Caco-2 (cell line): ENCODE data around the gene CFAP92. TPM values are rescaled to one million over a fixed set of nuclear protein-coding genes. Genes with fewer than 3 reads are reported as not detected.

Source experiments
- BruUV-seq: library from RNA; stranded (reverse); fragments of 400-500 nt; replicated peaks from 2 replicates; lab custom pipeline; 2021; lab: Mats Ljungman, UMichigan
- CTCF ChIA-PET: fragments of 300-600 bp; sonication (Branson Sonifier 250); formaldehyde crosslinking; loops from one replicate; lab custom pipeline; 2022; ENCODE audit warnings: antibody characterized with exemption; lab: Charles Lee
- POLR2A ChIA-PET: fragments of 300-600 bp; sonication (Branson Sonifier 250); formaldehyde crosslinking; loops from one replicate; lab custom pipeline; 2022; ENCODE audit warnings: antibody characterized with exemption; lab: Charles Lee
- DNase-seq, 2 experiments: peaks; one replicate each; pipeline versions ENCODE4 v3.0.0 to v3.0.0-alpha.2; 2020 to 2022
- H3K27me3 ChIP-seq: replicated peaks from 2 replicates; pipeline ENCODE4 v1.6.0; 2011; ENCODE audit warnings: low read length; ENCODE audit not compliant: control insufficient read depth, insufficient read depth
- H3K36me3 ChIP-seq: 2 replicates; pipeline ENCODE4 v1.5.1; 2011; ENCODE audit warnings: low read length; ENCODE audit not compliant: control insufficient read depth, insufficient read depth
- H3K4me1 ChIP-seq: fragments of 250-450 bp; sonication (Bioruptor Pico); 2 replicates; pipeline ENCODE4 v1.5.1; 2020; ENCODE audit warnings: mild to moderate bottlenecking
- H3K4me3 ChIP-seq: 2 replicates; pipeline ENCODE4 v1.5.1; 2011; ENCODE audit warnings: low read depth, mild to moderate bottlenecking, control low read depth, low read length
- H3K9me3 ChIP-seq: fragments of 250-450 bp; sonication (Bioruptor Pico); 2 replicates; pipeline ENCODE4 v1.5.1; 2020; ENCODE audit warnings: mild to moderate bottlenecking, moderate library complexity
- H3K27ac Mint-ChIP-seq: one replicate; pipeline ENCODE4 v1.8.0; 2022; ENCODE audit warnings: mixed read lengths; ENCODE audit not compliant: unreplicated experiment
- H3K27me3 Mint-ChIP-seq: one replicate; pipeline ENCODE4 v1.8.0; 2022; ENCODE audit warnings: mixed read lengths; ENCODE audit not compliant: insufficient read depth, unreplicated experiment
- H3K36me3 Mint-ChIP-seq: one replicate; pipeline ENCODE4 v1.8.0; 2022; ENCODE audit warnings: mild to moderate bottlenecking, mixed read lengths; ENCODE audit not compliant: insufficient read depth, unreplicated experiment
- H3K4me1 Mint-ChIP-seq: one replicate; pipeline ENCODE4 v1.8.0; 2022; ENCODE audit warnings: low read depth, mixed read lengths; ENCODE audit not compliant: unreplicated experiment
- H3K4me3 Mint-ChIP-seq: one replicate; pipeline ENCODE4 v1.8.0; 2022; ENCODE audit warnings: mild to moderate bottlenecking, moderate library complexity, mixed read lengths; ENCODE audit not compliant: unreplicated experiment
- H3K9me3 Mint-ChIP-seq: one replicate; pipeline ENCODE4 v1.8.0; 2022; ENCODE audit warnings: mixed read lengths; ENCODE audit not compliant: unreplicated experiment
- intact Hi-C: fragments of 100-400 bp; cut with micrococcal nuclease; formaldehyde crosslinking; loops from one replicate; pipeline ENCODE4 v1.10.0; 2022; ENCODE audit not compliant: unreplicated experiment
- total RNA-seq: library from RNA; stranded (reverse); gene quantifications from 2 replicates; pipeline ENCODE4 v1.2.3, GENCODE V29; 2022
- TF ChIP-seq, protein P1 (sequence below), 2 experiments: fragments of 200-600 bp in 1 of 2; IDR thresholded peaks; 1 replicate in 1 of 2; 2 replicates in 1 of 2; pipeline versions ENCODE4 v1.5.1 to v1.8.0; 2011 to 2022; ENCODE audit warnings: antibody characterized with exemption in 1 of 2, control low read depth in 1 of 2, inconsistent platforms in 1 of 2, low read depth in 1 of 2, low read length in 1 of 2, mild to moderate bottlenecking in 1 of 2, moderate library complexity in 1 of 2; ENCODE audit not compliant: insufficient read depth in 1 of 2, severe bottlenecking in 1 of 2, unreplicated experiment in 1 of 2

The CFAP92 gene
- total RNA-seq, 1 experiment from 2014 or later = 5.9 TPM

DNA sequence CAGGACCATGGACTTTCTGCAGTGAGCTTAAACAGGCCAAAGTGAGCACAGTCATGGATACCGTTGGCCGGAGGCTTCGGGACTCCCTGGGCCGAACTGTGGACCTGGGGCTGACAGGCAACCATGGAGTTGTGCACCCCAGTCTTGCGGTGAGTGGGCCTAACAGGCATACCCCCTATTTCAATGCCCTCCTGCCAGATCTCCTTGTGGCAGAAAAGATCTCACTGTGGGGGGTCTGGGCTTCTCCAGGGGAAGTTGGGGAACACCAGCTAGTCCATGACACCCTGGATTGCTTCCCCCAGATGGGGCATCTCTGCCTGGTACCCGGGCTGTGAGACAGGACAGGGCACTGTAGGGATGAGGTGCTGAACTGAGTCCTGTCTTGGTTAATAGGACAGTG, 84.9 kb downstream of the CFAP92 start:
- H3K9me3 Mint-ChIP-seq = no peaks in the 10 kb centered on the region
- no peaks in the 10 kb centered on the region for H3K4me1 Mint-ChIP-seq
- H3K36me3 Mint-ChIP-seq = peaks cover 61% of the 10 kb centered on the region
- Histone ChIP-seq H3K4me3 (no peak overlapping the region), H3K27me3 (no peaks in the 10 kb centered on the region), H3K9me3 (no peaks in the 10 kb centered on the region), H3K36me3 (peaks cover 2% of the 10 kb centered on the region), H3K4me1 (no peaks in the 10 kb centered on the region)
- CTCF ChIA-PET = no interaction called here
- H3K27ac Mint-ChIP-seq = no peak overlapping the region
- TF ChIP-seq, protein P1, sequence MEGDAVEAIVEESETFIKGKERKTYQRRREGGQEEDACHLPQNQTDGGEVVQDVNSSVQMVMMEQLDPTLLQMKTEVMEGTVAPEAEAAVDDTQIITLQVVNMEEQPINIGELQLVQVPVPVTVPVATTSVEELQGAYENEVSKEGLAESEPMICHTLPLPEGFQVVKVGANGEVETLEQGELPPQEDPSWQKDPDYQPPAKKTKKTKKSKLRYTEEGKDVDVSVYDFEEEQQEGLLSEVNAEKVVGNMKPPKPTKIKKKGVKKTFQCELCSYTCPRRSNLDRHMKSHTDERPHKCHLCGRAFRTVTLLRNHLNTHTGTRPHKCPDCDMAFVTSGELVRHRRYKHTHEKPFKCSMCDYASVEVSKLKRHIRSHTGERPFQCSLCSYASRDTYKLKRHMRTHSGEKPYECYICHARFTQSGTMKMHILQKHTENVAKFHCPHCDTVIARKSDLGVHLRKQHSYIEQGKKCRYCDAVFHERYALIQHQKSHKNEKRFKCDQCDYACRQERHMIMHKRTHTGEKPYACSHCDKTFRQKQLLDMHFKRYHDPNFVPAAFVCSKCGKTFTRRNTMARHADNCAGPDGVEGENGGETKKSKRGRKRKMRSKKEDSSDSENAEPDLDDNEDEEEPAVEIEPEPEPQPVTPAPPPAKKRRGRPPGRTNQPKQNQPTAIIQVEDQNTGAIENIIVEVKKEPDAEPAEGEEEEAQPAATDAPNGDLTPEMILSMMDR (IDR thresholded peaks at IDR 0.05; ENCODE audit: insufficient read depth in 1 of 2, low read depth in 1 of 2, low read length in 1 of 2, severe bottlenecking in 1 of 2, unreplicated experiment in 1 of 2) = no peak
- POLR2A ChIA-PET = no interaction called here
- no peak for DNase-seq
- BruUV-seq = no TSS peak
- no peak overlapping the region for H3K4me3 Mint-ChIP-seq
- no peaks in the 10 kb centered on the region for H3K27me3 Mint-ChIP-seq
- intact Hi-C loops = no loop called here

DNA sequence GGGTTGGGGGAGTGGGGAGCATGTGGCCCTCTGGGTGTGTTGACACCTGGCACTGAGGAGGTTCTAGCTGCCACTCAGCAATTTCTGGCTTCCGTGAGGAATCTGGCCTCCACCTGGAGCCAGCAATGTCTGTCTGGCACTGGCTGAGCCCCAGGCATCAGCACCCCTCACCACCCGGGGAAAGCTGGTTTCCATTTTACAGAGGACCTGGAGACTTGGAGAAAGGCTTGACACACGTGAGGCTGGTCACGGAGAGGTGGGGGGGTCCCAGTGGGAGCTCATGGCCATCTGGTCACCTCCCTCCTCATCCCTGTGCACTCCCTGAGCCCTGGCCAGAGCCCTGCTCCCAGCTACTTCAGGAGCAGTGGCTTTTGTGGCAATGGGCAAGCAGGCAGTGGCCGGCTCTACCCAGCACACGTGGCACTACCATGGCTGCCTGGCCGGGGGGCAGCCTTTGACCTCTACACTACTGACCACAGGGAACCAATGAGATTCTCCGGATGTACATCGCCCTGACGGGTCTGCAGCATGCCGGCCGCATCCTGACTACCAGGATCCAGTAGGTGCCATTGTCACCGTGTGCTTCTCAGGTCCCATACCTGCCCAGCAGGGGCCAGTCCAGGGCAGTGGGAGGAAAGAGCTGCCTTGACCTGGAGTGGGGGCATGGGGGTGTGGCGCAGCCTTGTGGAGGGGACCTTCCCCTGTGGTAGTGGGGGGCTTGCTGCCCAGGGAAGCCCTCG, 86.0 kb downstream of the CFAP92 start:
- BruUV-seq = no TSS peak
- intact Hi-C loops = no loop called here
- no peak for DNase-seq
- no peaks in the 10 kb centered on the region for H3K4me1 ChIP-seq
- CTCF ChIA-PET = no interaction called here
- Mint-ChIP-seq H3K4me1 (no peaks in the 10 kb centered on the region), H3K4me3 (no peak overlapping the region), H3K27me3 (no peaks in the 10 kb centered on the region), H3K36me3 (peaks cover 58% of the 10 kb centered on the region), H3K9me3 (no peaks in the 10 kb centered on the region), H3K27ac (no peak overlapping the region)
- TF ChIP-seq, protein P1 (IDR thresholded peaks at IDR 0.05; ENCODE audit: insufficient read depth in 1 of 2, low read depth in 1 of 2, low read length in 1 of 2, severe bottlenecking in 1 of 2, unreplicated experiment in 1 of 2) = no peak
- POLR2A ChIA-PET = interaction anchor here (0.5 kb wide), 1 partner anchor 82 kb away, joined by 4 read pairs; no protein-coding TSS in a partner anchor
- H3K9me3 ChIP-seq = no peaks in the 10 kb centered on the region
- H3K36me3 ChIP-seq = peaks cover 2% of the 10 kb centered on the region
- H3K27me3 ChIP-seq = no peaks in the 10 kb centered on the region
- no peak overlapping the region for H3K4me3 ChIP-seq

DNA sequence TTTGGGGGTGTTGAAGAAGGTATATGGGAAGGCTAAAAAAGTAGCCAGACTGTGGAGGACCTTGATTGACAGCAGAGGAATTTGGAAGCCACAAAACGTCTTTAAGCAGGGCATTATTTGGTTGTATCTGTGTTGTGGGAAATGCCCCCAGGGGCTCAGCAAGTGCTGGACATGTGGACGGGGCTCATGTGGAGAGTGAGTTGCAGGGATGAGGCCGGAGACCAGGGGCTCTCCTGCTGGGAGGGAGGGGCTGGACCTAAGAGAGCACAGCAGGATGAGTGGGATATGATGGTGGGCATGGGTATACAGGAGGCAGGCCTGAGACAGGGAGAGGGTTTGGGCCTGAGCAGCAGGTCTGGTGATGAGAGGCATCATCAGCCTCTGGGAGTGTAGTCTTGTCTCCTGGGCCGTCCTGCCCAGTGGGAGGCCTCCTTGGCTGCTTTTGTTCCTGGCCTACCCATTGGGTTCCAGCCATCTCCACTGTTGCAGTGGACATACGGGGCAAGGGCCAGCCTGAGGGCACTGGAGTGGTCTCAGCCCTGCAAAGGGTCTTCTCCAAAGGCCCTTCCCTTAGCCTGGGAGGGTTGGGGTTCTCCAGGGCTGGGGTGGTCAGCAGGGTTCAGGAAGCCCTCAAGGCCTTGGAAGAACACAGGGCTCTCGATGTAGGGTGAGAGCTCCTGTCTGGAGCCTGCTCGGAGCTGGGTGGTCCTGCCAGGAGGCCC, 86.9 kb downstream of the CFAP92 start:
- no peaks in the 10 kb centered on the region for H3K27me3 Mint-ChIP-seq
- DNase-seq = no peak
- Histone ChIP-seq H3K36me3 (peaks cover 2% of the 10 kb centered on the region), H3K27me3 (no peaks in the 10 kb centered on the region), H3K4me3 (no peak overlapping the region), H3K4me1 (no peaks in the 10 kb centered on the region), H3K9me3 (no peaks in the 10 kb centered on the region)
- TF ChIP-seq, protein P1 (IDR thresholded peaks at IDR 0.05; ENCODE audit: insufficient read depth in 1 of 2, low read depth in 1 of 2, low read length in 1 of 2, severe bottlenecking in 1 of 2, unreplicated experiment in 1 of 2) = no peak
- intact Hi-C loops = no loop called here
- H3K27ac Mint-ChIP-seq = peak overlapping the region; percentile 42
- BruUV-seq = no TSS peak
- POLR2A ChIA-PET = no interaction called here
- H3K4me1 Mint-ChIP-seq = no peaks in the 10 kb centered on the region
- H3K36me3 Mint-ChIP-seq = peaks cover 58% of the 10 kb centered on the region
- no peak overlapping the region for H3K4me3 Mint-ChIP-seq
- CTCF ChIA-PET = no interaction called here
- H3K9me3 Mint-ChIP-seq = no peaks in the 10 kb centered on the region
